Measurements from ENCODE around the gene ABCA10. TPM values are rescaled to one million over a fixed set of nuclear protein-coding genes. Genes with fewer than 3 reads are reported as not detected.
"Not testable (repeated sequence)": the region's sequence is repeated elsewhere in the genome, so short reads cannot be mapped to it uniquely, and the experiment has no call there.

Gene ABCA10
- total RNA-seq, 4 donors from 2014 or later, result 2.7 to 15.1 (median 5.5) TPM

DNA sequence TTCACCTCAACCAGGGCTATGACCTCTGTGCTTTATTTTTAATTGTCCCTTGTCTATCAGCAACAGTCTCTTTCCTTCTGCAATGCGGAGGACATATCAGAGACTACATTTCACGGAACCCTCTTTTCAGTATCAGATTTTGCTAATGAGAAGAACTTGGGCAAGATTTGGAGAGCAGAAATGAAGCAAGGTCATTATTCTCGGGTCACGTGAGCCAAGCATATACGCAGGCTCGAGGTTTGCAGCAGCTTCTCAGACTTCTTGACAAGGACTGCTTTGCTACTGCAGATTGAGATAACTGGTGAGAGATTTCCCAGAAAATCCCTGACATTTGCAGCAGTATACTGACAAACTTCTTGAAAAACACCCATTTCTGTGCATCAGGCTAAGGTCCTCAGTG, 30.4 kb downstream of the ABCA10 start:
- no peak for ATAC-seq
- no peak overlapping the region for H3K4me3 ChIP-seq
- 75 to 93% methylated on average over 3 to 6 of the region's 6 CpGs for WGBS, 2 donors (ENCODE audit: low coverage in 1 of 2)
- H3K9me3 ChIP-seq, result no peaks in the 10 kb centered on the region
- no peak for TF ChIP-seq EP300 (IDR thresholded peaks at IDR 0.05)
- no peak for TF ChIP-seq CTCF (IDR thresholded peaks at IDR 0.05)
- no peak for TF ChIP-seq POLR2A (IDR thresholded peaks at IDR 0.05)
- no peak for TF ChIP-seq POLR2AphosphoS5 (IDR thresholded peaks at IDR 0.05)
- H3K27ac ChIP-seq, result no peak overlapping the region
- H3K27me3 ChIP-seq, result no peaks in the 10 kb centered on the region
- H3K36me3 ChIP-seq, result peaks cover 0 to 8% of the 10 kb centered on the region in 2 donors
- H3K4me1 ChIP-seq, result no peaks in the 10 kb centered on the region

DNA sequence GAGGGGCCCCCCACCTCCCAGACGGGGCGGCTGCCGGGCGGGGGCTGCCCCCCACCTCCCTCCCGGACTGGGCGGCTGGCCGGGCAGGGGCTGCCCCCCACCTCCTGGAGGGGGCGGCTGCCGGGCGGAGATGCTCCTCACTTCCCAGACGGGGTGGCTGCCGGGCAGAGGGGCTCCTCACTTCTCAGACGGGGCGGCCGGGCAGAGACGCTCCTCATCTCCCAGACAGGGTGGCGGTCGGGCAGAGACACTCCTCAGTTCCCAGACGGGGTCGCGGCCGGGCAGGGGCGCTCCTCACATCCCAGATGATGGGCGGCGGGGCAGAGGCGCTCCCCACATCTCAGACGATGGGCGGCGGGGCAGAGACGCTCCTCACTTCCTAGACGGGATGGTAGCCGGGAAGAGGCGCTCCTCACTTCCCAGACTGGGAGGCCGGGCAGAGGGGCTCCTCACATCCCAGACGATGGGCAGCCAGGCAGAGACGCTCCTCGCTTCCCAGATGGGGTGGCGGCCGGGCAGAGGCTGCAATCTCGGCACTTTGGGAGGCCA, 32.4 kb downstream of the ABCA10 start:
- H3K4me1 ChIP-seq, H3K4me3 ChIP-seq, H3K27me3 ChIP-seq, ATAC-seq, H3K27ac ChIP-seq, H3K9me3 ChIP-seq: not testable (repeated sequence)
- peaks cover 0 to 24% of the 10 kb centered on the region in 2 donors for H3K36me3 ChIP-seq
- WGBS, 2 donors (ENCODE audit: low coverage in 1 of 2), result no CpG with 5 or more reads among the region's 40 CpGs

- H3K4me1 ChIP-seq, result no peaks in the 10 kb centered on the region
- ATAC-seq, result no peak
- H3K4me3 ChIP-seq, result no peak overlapping the region
- no peaks in the 10 kb centered on the region for H3K9me3 ChIP-seq
- peaks cover 0 to 28% of the 10 kb centered on the region in 2 donors for H3K36me3 ChIP-seq
- TF ChIP-seq POLR2AphosphoS5 (IDR thresholded peaks at IDR 0.05) (no peak), EP300 (IDR thresholded peaks at IDR 0.05) (no peak), CTCF (IDR thresholded peaks at IDR 0.05) (no peak), POLR2A (IDR thresholded peaks at IDR 0.05) (no peak)
- H3K27me3 ChIP-seq, result no peaks in the 10 kb centered on the region
- no peak overlapping the region for H3K27ac ChIP-seq
Observed at GRCh38 chr17:69192754-69193153, 35.9 kb downstream of the ABCA10 start.

- WGBS, 2 donors (ENCODE audit: low coverage in 1 of 2), result 73 to 92% methylated on average over 2 of the region's 2 CpGs
- Histone ChIP-seq H3K4me3 (no peak overlapping the region), H3K9me3 (no peaks in the 10 kb centered on the region), H3K4me1 (no peaks in the 10 kb centered on the region), H3K27ac (no peak overlapping the region), H3K36me3 (peaks cover 0 to 27% of the 10 kb centered on the region in 2 donors), H3K27me3 (no peaks in the 10 kb centered on the region)
- TF ChIP-seq CTCF (IDR thresholded peaks at IDR 0.05) (no peak), POLR2AphosphoS5 (IDR thresholded peaks at IDR 0.05) (no peak), EP300 (IDR thresholded peaks at IDR 0.05) (no peak), POLR2A (IDR thresholded peaks at IDR 0.05) (no peak)
- no peak for ATAC-seq
Observed at GRCh38 chr17:69188796-69189195, 39.8 kb downstream of the ABCA10 start.

DNA sequence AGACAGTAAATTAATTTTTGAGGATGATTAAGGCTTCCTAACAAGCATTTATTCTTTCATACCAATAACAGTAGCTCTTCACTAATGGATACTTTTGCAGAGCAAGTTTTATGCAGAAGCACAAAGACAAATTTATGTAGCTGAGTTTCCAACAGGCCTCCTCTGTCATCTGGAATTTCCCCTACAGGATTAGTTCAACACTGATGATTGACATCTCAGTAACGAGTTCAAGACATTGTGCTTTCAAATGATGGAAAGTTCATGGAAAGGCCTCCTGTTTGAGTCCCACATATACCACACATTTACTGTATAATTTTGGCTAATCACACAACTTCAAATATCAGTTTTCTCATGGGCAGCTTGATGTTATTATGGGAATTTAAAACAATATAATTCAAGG, 40.6 kb downstream of the ABCA10 start:
- WGBS, 2 donors (ENCODE audit: low coverage in 1 of 2), result 23 to 38% methylated on average over 1 of the region's 1 CpG
- H3K36me3 ChIP-seq, result peaks cover 0 to 28% of the 10 kb centered on the region in 2 donors
- TF ChIP-seq CTCF (IDR thresholded peaks at IDR 0.05), result no peak
- TF ChIP-seq POLR2A (IDR thresholded peaks at IDR 0.05), result no peak
- no peak for TF ChIP-seq EP300 (IDR thresholded peaks at IDR 0.05)
- no peak for TF ChIP-seq POLR2AphosphoS5 (IDR thresholded peaks at IDR 0.05)
- ATAC-seq, result no peak
- H3K4me1 ChIP-seq, result no peaks in the 10 kb centered on the region
- no peaks in the 10 kb centered on the region for H3K9me3 ChIP-seq
- H3K27ac ChIP-seq, result no peak overlapping the region
- H3K4me3 ChIP-seq, result no peak overlapping the region
- H3K27me3 ChIP-seq, result no peaks in the 10 kb centered on the region
